K562 (cell line): ENCODE data around the gene CEBPA. TPM values are rescaled to one million over a fixed set of nuclear protein-coding genes. Genes with fewer than 3 reads are reported as not detected.

ENCODE experiments used
- UBTF ChIP-seq, 2 experiments: IDR thresholded peaks; 2 replicates each; pipeline ENCODE4 v1.6.1; 2012; ENCODE audit warnings: improper control_type of control experiment in 2 of 2, low read depth in 2 of 2, low read length in 2 of 2, borderline replicate concordance in 1 of 2
- polyA plus RNA-seq, 8 experiments: library from polyadenylated mRNA; depleted of rRNA in 4 of 8; stranded (reverse) in 5 of 8; unstranded in 3 of 8; fragments of >200 nt; fragmentation: Nextera tagmentation in 2 of 8; fragmentation: Illumina TruSeq in 1 of 8; extraction: Ambion mirVana in 2 of 8; extraction: Trizol in 1 of 8; gene quantifications; 2 replicates each; pipeline versions ENCODE4 v1.2.1 to v1.2.3, GENCODE V29; 2011 to 2014; ENCODE audit warnings: inconsistent platforms in 1 of 8, missing spikeins in 1 of 8
- total RNA-seq, 7 experiments: library from RNA; depleted of rRNA in 6 of 7; stranded (reverse); fragments of >200 nt in 6 of 7; fragmentation: Illumina TruSeq in 2 of 7; extraction: Trizol in 2 of 7; gene quantifications; 2 replicates each; pipeline versions ENCODE4 v1.2.1 to v1.2.3, GENCODE V29; 2011 to 2021; ENCODE audit warnings: low replicate concordance in 1 of 7
- TF ChIP-seq, protein P1 (sequence below): fragments of 250-450 bp; sonication (Bioruptor Pico); IDR thresholded peaks from 2 replicates; pipeline ENCODE4 v1.5.0; 2021; ENCODE audit warnings: mild to moderate bottlenecking, moderate library complexity

CEBPA gene
- total and polyA plus RNA-seq, 9 of the 15 experiments (the other 6 are each of a cell fraction or from before 2014, with no cell fraction given), result 0.03 to 0.59 (median 0.15) TPM; not detected in 2

DNA sequence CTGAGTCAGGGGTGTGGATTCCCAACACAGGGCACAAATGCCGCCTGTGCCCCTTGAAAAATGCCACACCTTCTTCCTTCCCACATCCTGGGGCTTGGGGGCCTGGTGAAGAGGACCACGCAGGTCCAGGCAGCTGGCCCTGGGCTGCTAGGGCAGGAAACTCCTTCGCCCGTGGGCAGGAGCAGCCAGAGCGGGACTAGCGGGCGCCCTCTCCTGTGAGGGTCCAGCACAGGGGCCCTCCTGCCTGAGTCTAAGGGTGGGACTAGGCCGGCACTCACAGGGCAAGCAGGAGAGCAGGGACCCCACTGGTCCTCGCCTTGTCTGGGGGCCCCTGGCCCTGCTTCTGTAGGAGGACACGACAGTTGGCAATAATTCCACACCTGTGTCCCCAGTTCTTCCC, 7.5 kb upstream of the CEBPA start (continued):
- no peak for TF ChIP-seq UBTF (IDR thresholded peaks at IDR 0.05; ENCODE audit: borderline replicate concordance in 1 of 2, low read depth in 2 of 2, low read length in 2 of 2)
- TF ChIP-seq, protein P1, sequence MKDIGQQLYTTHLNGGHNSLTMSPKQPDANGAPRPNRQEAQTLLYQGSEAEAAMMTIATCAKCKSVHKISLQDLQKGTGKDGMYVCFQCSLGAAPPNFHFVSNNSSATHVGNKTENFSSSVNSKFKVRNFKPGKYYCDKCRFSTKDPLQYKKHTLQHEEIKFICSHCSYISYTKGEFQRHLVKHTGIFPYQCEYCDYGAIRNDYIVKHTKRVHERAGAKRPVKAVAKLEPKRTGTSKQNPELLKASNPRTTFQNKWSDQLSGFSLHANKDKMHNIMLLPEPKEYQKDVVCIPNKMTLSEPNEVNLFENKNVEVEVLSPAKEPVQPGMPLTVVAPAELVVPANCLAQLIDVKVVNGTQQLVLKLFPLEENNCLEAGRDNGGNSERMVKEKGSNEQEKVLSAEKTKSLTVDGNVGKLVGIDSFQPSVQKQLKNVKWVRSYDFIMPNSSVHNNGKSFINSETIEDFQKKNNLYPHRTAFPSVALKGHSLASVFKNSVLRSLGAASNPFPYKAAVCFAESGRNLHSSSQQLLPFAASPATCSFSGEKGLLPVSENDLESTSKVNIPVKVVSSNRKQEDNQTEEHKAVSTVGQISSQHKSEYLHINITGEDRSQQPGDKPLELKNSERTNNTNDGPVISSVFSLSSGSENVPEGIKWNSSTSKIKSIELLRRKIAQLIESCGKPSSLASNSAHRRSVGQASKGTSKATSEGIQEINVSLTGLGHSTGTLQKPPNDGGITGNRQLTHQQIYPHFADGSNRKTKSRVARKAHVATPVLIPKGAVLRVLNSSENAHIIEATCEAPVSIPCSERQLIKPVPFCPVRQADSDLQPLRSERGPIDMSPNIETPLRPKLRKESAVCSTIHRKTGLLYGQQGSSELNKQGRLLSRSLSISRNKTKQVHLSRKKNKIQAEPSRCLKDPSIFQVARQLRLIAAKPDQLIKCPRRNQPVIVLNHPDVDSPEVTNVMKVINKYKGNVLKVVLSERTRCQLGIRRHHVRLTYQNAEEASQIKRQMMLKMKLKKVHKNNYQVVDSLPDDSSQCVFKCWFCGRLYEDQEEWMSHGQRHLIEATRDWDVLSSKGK, result no peak
- TF ChIP-seq, all 486 proteins: peak for 0
